T-helper 1 cell treated with Interleukin-12 subunit alpha and Interleukin-12 subunit beta and Interleukin-4 antibody, amounts not matched to agents 30 μg/mL and 1 μg/mL, for 36 hours (primary cell): Measurements from ENCODE around the gene LINGO1.

Experiments used
- H3K27ac Mint-ChIP-seq: one replicate; pipeline ENCODE4 v1.8.0; 2021; ENCODE audit warnings: mild to moderate bottlenecking, mixed read lengths
- H3K27me3 Mint-ChIP-seq: one replicate; pipeline ENCODE4 v1.8.0; 2021; ENCODE audit warnings: low read depth, mixed read lengths
- H3K36me3 Mint-ChIP-seq: one replicate; pipeline ENCODE4 v1.8.0; 2021; ENCODE audit warnings: low read depth, mixed read lengths
- H3K4me1 Mint-ChIP-seq: one replicate; pipeline ENCODE4 v1.8.0; 2021; ENCODE audit warnings: low read depth, mixed read lengths
- H3K4me3 Mint-ChIP-seq: one replicate; pipeline ENCODE4 v1.8.0; 2021; ENCODE audit warnings: mild to moderate bottlenecking, moderate library complexity, mixed read lengths
- H3K9me3 Mint-ChIP-seq: one replicate; pipeline ENCODE4 v1.8.0; 2021; ENCODE audit warnings: mixed read lengths

The LINGO1 gene

DNA sequence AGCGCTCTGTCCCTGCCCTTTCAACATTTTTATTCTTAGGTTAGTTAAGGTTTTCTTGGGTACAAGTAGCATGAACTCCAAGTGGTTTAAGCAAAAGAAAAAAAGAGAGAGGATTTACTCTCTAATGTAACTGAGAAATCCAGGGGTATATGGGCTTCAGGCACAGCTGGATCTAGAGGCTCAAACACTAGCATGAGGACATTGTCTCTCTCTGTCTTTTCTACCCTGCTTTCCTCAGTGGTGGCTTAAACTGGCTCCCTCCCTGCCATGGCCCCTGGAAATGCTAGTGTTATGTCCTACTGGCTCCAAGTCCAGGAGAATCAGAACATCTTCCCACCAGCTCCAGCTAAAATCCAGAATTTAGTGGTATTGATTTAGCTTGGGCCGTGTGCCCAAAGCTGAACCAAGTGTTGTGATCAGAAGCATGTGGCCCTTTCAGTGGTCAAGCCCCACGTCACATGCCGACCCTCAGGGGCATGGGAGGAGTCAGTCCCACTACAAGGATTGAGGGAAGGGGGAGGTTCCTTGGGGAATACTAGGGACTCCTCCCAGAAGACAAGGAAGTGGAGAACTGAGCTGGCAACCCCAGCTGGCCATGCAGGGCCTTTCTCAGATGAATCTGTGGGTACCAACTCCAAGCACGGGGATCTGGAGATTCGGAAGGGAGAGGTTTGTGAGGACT lies 58.0 kb downstream of the LINGO1 start:
- Mint-ChIP-seq H3K4me1 (no peaks in the 10 kb centered on the region), H3K9me3 (no peaks in the 10 kb centered on the region), H3K27ac (no peak overlapping the region), H3K27me3 (no peaks in the 10 kb centered on the region), H3K36me3 (no peaks in the 10 kb centered on the region), H3K4me3 (no peak overlapping the region)

DNA sequence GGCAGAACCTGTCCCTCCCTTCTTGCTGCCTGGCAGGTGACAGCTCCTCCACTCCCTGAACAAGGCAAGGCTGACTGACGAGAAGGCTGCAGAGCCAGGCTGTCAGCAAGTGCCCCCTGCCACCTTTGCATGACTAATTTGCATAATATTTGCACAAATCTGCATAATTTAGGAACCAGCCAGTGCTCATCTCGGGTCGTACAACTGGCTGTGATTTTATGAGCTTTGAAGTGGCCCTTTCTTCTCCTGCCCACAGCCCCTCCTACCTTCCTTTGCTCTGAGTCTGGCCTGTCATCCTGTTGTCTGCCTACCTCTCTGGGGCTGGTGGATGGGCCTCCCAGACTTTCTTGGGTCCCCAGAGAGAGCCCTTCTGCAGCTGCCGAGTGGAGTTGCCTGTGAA lies 58.9 kb downstream of the LINGO1 start:
- Mint-ChIP-seq H3K27ac (no peak overlapping the region), H3K4me3 (no peak overlapping the region), H3K4me1 (no peaks in the 10 kb centered on the region)

DNA sequence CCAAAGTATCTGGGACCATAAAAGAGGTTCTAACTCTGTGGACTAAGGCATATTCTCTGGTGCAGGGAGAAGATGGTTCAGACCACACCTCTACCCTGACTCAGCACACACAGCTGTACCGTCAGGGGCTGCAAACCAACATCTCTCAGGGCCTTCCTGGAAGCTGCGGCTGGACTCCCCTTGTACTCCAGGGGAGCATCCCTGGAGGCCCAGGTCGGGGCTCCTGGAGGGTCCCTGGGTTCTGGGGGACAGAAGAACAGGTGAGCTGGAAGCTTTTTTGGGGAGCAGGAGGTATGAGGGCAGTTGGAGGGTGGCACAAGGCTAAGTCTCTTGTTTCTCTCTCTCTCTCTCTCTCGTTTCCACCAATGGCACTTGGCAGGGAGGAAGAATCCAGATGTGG lies 60.5 kb downstream of the LINGO1 start:
- Mint-ChIP-seq H3K27me3 (no peaks in the 10 kb centered on the region), H3K9me3 (no peaks in the 10 kb centered on the region), H3K27ac (no peak overlapping the region), H3K36me3 (no peaks in the 10 kb centered on the region), H3K4me3 (no peak overlapping the region), H3K4me1 (no peaks in the 10 kb centered on the region)

More for the DNA sequence above, 58.9 kb downstream of the LINGO1 start:
- H3K36me3 Mint-ChIP-seq: no peaks in the 10 kb centered on the region
- H3K27me3 Mint-ChIP-seq: no peaks in the 10 kb centered on the region
- no peaks in the 10 kb centered on the region for H3K9me3 Mint-ChIP-seq

DNA sequence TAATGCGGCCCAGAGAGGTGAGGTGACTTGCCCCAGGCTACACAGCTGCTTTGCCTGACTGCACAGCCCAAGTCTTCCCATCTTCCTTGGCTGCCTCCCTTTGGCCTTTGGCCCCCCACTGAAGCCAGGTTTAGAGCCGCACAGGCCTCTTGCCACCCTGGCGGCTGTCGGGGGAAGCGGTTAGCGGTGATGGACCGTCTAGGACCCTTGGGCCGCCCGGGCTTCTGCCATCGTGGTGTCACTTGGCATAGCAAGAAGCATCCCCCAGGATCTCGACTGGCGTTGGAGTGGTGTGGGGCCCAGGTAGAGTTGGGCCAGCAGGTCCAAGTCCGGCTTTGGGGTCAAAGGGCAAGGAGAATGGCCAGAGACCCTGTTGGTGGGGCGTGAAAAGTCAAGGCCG lies 61.0 kb downstream of the LINGO1 start:
- no peak overlapping the region for H3K27ac Mint-ChIP-seq
- H3K9me3 Mint-ChIP-seq: no peaks in the 10 kb centered on the region
- H3K36me3 Mint-ChIP-seq: no peaks in the 10 kb centered on the region
- no peaks in the 10 kb centered on the region for H3K27me3 Mint-ChIP-seq
- H3K4me3 Mint-ChIP-seq: no peak overlapping the region
- H3K4me1 Mint-ChIP-seq: no peaks in the 10 kb centered on the region

DNA sequence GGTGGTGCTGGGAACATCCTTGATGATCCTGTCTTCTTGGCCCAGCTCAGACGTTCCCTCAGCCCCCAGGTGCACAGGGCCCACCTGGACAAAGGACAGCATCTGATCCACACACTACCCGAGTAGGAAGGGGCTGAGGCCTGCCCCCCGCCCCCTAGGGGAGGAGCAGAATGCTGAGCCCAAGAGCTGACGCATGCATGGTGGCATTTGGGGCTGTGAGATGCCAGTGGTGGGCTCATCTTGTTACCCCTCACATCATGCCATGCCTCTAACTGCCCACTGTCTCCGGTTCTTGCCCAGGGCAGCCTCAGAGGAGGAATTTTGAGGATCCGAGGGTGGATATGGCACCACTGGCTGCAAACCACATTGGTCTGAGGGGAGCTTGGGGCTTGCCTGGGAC lies 61.5 kb downstream of the LINGO1 start:
- Mint-ChIP-seq H3K27me3 (no peaks in the 10 kb centered on the region), H3K4me1 (no peaks in the 10 kb centered on the region), H3K36me3 (no peaks in the 10 kb centered on the region), H3K4me3 (no peak overlapping the region), H3K9me3 (no peaks in the 10 kb centered on the region), H3K27ac (no peak overlapping the region)

DNA sequence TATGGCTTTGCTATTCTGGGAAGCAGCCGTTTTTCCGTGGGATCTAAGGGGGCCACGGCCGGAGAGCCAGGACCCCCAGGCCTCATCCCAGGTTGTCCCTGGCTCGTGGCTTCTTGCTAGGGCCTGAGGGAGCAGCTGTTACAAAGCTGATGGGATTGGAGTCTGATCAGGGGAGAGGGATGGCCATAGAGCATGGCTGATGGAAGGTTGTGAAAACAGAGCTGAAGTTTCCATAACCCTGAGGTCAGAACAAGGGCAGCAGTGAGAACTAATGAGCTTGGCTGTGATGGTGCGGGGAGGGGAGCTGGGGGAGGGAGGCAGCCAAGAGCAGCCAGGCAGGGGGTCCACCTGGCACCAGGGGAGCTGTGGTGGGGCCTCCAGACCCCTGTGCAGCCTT lies 63.0 kb downstream of the LINGO1 start:
- no peak overlapping the region for H3K27ac Mint-ChIP-seq
- no peaks in the 10 kb centered on the region for H3K27me3 Mint-ChIP-seq
- H3K9me3 Mint-ChIP-seq: no peaks in the 10 kb centered on the region
- no peaks in the 10 kb centered on the region for H3K4me1 Mint-ChIP-seq
- H3K4me3 Mint-ChIP-seq: no peak overlapping the region
- no peaks in the 10 kb centered on the region for H3K36me3 Mint-ChIP-seq

DNA sequence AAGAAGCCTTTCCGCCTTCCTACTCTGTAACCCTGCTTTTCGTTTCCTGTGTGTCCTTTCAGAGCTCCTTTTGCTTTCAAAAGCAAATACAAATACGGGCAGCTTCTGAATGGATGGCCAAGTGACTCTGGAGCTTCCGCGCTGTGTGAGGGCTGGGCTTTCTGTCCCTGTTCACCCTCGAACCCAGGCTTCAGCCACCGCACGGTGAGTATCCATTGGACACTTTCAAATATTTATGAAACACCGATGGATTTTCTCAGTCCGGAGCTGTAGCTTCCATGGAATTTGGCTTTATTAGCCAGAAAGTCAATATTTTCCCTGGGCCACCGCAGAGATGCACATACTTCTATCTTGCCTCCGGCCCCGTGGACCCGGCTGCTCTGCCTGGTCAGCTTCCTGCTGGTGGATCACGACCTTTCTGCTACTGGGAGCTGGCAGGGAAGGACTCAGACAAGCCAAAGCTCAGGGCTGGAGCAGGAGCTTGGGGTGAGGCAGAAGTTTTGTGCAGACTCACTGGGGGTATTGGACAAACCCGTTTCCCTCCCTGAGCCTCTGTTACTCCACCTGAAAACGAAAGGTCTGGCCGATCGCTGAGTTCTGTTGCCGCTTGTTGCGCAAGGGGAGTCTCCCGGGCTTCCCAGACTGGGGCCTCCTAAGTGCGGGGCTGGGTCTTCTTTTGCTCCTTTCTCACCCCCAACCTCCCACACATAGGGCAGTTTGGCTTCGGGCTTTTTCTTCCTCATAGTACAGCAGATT lies 63.6 kb downstream of the LINGO1 start:
- no peak overlapping the region for H3K27ac Mint-ChIP-seq
- no peaks in the 10 kb centered on the region for H3K4me1 Mint-ChIP-seq
- no peaks in the 10 kb centered on the region for H3K27me3 Mint-ChIP-seq
- H3K36me3 Mint-ChIP-seq: no peaks in the 10 kb centered on the region
- no peaks in the 10 kb centered on the region for H3K9me3 Mint-ChIP-seq
- no peak overlapping the region for H3K4me3 Mint-ChIP-seq

DNA sequence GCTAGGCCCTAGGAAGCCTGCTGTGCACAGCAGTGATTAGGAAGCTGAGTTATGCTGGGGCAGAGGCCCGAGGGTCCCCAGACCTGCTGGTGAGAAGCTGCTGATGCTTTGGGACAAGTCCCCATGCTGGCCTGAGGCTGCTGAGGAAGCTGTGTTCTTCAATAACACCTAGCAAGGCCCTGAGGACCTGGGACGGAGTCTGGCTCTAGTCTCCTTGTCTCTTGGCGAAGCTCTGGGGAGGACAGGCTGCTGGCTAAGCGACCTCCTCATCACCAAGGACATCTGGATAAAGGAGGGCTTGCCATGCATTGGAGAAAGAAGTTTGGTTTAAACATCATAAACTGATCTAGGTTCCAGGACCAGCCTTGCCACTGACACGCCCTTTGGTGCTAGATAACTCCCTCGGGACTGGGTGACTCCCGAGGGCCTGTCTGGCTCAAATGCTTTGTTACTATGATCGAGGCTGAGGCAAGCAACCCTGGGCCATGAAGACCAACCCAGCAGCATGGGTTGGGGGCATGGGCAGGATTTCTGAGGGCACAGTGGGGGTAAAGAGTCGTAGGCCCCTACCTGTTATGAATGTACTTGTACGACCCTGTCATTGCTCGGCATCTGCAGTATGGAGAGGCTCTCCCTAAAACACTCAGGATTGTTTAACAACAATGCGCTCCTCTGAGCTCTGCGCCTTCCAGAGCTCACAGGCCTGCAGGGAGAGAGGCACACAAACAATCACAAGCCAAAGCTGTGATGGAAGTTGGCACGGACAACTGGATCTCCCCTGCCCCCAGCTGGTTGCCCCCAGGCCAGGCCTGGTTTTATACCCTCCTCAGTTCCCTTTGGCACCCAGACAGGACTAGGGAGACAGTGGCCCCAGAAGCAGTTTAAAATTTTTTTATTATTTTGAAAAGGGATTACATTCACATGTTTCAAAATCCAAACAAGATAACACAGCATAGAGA lies 64.4 kb downstream of the LINGO1 start:
- Mint-ChIP-seq H3K9me3 (no peaks in the 10 kb centered on the region), H3K4me3 (no peak overlapping the region), H3K27ac (no peak overlapping the region), H3K27me3 (no peaks in the 10 kb centered on the region), H3K4me1 (no peaks in the 10 kb centered on the region), H3K36me3 (no peaks in the 10 kb centered on the region)

DNA sequence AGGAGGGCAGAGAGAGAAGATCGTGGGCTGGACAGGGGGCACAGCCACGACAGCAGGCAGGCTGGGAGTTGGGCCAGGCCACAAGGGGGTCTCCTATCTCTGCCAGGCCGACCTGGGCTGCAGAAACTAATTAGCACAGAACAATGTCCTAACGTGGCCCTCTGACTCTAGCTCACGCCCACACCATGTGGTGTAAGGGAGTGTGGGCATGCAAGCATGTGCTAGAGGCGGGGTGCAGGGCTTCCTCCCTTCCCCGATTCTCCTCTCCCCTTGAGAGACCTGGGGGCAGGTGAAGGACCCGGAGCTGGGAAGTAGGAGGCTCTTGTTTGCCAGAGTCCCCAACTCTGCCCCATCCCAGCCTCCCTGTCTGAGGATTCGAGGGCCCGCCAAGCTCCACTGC lies 65.5 kb downstream of the LINGO1 start:
- H3K36me3 Mint-ChIP-seq: no peaks in the 10 kb centered on the region
- H3K4me1 Mint-ChIP-seq: no peaks in the 10 kb centered on the region
- H3K27ac Mint-ChIP-seq: no peak overlapping the region
- H3K9me3 Mint-ChIP-seq: no peaks in the 10 kb centered on the region
- H3K27me3 Mint-ChIP-seq: no peaks in the 10 kb centered on the region
- H3K4me3 Mint-ChIP-seq: no peak overlapping the region

DNA sequence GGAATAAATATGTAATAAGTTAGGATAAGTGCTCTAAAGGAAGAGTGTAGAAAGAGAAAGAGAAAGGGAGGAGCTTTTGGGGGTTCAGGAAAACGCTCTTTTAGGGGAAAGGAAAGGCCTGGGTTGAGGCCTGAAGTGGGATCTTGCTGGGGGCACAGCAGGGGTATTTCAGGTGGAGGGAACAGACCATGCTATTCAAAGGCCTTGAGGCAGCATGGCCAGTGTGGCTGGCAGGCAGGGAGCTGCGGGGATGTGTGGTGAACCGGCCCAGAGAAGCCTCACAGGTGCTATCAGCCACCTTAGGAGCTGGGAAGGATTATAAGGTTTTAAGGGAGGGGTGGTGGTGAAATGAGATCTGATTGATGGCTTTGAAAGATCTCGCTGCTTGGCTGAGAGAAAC lies 66.6 kb downstream of the LINGO1 start:
- H3K36me3 Mint-ChIP-seq: no peaks in the 10 kb centered on the region
- no peak overlapping the region for H3K27ac Mint-ChIP-seq
- no peaks in the 10 kb centered on the region for H3K9me3 Mint-ChIP-seq

DNA sequence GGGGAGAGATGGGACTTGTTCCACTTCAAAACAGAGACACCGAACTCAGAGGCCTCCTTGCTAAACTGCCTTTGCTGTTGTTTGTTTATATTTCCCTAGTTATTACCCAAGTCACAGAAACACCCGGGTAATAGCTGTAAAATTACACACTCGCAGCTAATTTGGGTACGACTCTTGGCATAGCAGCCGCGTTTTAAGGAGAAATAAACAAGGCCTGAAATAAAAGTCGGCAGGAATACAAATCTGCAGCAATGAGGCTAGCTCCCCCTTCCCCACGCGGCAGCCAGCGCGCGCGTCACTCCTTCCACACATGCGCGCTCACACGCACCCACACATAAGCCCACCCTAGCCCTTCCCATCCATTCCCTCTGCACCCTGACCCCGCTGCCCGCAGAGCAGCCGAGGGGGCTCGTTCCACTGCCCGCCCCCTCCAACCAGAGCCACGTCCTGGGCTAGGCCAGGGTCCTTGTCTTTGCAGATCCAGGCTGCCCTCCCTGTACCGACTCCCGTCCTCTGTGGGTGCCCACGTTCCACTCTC lies 67.3 kb downstream of the LINGO1 start:
- Mint-ChIP-seq H3K4me1 (no peaks in the 10 kb centered on the region), H3K27me3 (no peaks in the 10 kb centered on the region), H3K27ac (no peak overlapping the region), H3K36me3 (no peaks in the 10 kb centered on the region), H3K9me3 (no peaks in the 10 kb centered on the region), H3K4me3 (no peak overlapping the region)

More for the DNA sequence above, 66.6 kb downstream of the LINGO1 start:
- no peak overlapping the region for H3K4me3 Mint-ChIP-seq
- H3K4me1 Mint-ChIP-seq: no peaks in the 10 kb centered on the region
- H3K27me3 Mint-ChIP-seq: no peaks in the 10 kb centered on the region

DNA sequence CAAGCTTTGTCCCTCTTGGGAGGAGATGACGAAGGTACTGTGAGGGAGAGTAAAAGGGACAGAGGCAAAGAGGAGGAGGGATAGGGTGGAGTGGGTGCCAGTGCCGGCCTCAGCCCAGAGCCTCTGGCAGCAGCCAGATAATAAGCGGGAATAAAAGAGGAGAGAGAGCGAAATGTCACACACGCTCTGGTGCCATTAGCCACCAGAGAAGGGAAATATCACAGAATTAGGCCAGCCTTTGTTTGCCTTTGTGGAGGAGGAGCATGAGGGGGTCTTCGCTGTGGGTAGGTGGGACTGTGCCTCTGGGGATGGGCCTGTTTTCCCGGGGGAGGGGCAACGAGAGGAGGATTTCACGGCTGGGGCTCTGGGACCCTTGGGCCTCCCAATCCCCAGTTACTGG lies 67.8 kb downstream of the LINGO1 start:
- no peak overlapping the region for H3K4me3 Mint-ChIP-seq
- no peaks in the 10 kb centered on the region for H3K9me3 Mint-ChIP-seq
- H3K36me3 Mint-ChIP-seq: no peaks in the 10 kb centered on the region
- no peak overlapping the region for H3K27ac Mint-ChIP-seq
- no peaks in the 10 kb centered on the region for H3K4me1 Mint-ChIP-seq
- H3K27me3 Mint-ChIP-seq: no peaks in the 10 kb centered on the region

DNA sequence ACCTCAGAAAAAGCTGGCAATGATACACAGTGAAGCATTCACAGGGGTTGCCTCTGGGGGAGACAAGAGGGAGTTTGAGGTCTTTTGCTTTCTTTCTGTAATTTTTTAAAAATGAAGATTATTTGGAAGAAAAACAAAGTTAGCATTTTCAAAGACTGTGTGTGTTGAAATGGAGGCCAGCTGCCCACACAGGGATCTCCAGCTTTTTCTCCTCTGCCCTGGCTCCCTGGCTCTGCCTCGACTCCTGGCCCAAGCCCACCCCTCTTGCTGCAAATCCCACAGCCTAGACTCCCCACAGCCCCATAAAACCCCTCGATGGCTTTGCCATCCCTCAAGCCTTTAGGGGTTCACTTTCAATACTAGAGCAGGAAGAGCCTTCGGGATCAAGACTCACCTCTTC lies 68.4 kb downstream of the LINGO1 start:
- H3K27ac Mint-ChIP-seq: no peak overlapping the region
- H3K4me3 Mint-ChIP-seq: no peak overlapping the region
- H3K36me3 Mint-ChIP-seq: no peaks in the 10 kb centered on the region
- no peaks in the 10 kb centered on the region for H3K4me1 Mint-ChIP-seq
- no peaks in the 10 kb centered on the region for H3K27me3 Mint-ChIP-seq
- no peaks in the 10 kb centered on the region for H3K9me3 Mint-ChIP-seq

DNA sequence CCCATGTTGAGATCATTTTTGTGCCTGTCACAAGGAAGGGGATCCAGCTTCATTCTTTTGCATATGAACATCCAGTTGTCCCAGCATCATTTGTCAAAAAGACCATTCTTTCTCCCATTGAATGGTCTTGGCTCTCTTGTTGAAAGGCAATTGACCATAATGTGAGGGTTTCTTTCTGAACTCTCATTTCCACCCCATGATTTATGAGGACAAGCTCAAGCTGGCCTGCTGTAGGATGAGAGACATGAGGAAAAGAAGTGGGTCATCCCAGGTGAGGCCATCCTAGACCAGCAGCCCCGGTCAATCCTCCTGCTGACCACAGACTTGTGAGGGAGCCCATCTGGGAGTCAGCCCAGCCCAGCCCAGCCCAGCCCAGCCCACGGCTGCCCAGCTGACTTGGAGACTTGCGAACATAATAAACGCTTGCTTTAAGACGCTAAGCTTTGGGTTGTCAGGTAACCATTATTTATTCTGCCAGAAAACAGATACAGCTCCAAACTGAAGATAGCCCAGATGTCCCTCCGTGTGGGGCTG lies 69.0 kb downstream of the LINGO1 start:
- Mint-ChIP-seq H3K9me3 (no peaks in the 10 kb centered on the region), H3K27me3 (no peaks in the 10 kb centered on the region), H3K36me3 (no peaks in the 10 kb centered on the region), H3K27ac (no peak overlapping the region), H3K4me1 (no peaks in the 10 kb centered on the region), H3K4me3 (no peak overlapping the region)
